ENCODE results near the gene GREM1.

GREM1 gene

DNA sequence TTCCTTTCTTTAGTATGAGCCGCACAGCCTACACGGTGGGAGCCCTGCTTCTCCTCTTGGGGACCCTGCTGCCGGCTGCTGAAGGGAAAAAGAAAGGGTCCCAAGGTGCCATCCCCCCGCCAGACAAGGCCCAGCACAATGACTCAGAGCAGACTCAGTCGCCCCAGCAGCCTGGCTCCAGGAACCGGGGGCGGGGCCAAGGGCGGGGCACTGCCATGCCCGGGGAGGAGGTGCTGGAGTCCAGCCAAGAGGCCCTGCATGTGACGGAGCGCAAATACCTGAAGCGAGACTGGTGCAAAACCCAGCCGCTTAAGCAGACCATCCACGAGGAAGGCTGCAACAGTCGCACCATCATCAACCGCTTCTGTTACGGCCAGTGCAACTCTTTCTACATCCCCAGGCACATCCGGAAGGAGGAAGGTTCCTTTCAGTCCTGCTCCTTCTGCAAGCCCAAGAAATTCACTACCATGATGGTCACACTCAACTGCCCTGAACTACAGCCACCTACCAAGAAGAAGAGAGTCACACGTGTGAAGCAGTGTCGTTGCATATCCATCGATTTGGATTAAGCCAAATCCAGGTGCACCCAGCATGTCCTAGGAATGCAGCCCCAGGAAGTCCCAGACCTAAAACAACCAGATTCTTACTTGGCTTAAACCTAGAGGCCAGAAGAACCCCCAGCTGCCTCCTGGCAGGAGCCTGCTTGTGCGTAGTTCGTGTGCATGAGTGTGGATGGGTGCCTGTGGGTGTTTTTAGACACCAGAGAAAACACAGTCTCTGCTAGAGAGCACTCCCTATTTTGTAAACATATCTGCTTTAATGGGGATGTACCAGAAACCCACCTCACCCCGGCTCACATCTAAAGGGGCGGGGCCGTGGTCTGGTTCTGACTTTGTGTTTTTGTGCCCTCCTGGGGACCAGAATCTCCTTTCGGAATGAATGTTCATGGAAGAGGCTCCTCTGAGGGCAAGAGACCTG lies 13.2 kb downstream of the GREM1 start:
- DNase-seq (ENCODE audit: low read depth): no peak

DNA sequence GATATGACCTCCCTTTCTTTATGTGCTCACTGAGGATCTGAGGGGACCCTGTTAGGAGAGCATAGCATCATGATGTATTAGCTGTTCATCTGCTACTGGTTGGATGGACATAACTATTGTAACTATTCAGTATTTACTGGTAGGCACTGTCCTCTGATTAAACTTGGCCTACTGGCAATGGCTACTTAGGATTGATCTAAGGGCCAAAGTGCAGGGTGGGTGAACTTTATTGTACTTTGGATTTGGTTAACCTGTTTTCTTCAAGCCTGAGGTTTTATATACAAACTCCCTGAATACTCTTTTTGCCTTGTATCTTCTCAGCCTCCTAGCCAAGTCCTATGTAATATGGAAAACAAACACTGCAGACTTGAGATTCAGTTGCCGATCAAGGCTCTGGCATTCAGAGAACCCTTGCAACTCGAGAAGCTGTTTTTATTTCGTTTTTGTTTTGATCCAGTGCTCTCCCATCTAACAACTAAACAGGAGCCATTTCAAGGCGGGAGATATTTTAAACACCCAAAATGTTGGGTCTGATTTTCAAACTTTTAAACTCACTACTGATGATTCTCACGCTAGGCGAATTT lies 14.9 kb downstream of the GREM1 start:
- DNase-seq (ENCODE audit: low read depth): no peak

DNA sequence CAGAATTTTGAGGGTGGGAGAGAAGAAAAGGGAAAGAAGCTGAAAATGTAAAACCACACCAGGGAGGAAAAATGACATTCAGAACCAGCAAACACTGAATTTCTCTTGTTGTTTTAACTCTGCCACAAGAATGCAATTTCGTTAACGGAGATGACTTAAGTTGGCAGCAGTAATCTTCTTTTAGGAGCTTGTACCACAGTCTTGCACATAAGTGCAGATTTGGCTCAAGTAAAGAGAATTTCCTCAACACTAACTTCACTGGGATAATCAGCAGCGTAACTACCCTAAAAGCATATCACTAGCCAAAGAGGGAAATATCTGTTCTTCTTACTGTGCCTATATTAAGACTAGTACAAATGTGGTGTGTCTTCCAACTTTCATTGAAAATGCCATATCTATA lies 15.5 kb downstream of the GREM1 start:
- no peak for DNase-seq (ENCODE audit: low read depth)

DNA sequence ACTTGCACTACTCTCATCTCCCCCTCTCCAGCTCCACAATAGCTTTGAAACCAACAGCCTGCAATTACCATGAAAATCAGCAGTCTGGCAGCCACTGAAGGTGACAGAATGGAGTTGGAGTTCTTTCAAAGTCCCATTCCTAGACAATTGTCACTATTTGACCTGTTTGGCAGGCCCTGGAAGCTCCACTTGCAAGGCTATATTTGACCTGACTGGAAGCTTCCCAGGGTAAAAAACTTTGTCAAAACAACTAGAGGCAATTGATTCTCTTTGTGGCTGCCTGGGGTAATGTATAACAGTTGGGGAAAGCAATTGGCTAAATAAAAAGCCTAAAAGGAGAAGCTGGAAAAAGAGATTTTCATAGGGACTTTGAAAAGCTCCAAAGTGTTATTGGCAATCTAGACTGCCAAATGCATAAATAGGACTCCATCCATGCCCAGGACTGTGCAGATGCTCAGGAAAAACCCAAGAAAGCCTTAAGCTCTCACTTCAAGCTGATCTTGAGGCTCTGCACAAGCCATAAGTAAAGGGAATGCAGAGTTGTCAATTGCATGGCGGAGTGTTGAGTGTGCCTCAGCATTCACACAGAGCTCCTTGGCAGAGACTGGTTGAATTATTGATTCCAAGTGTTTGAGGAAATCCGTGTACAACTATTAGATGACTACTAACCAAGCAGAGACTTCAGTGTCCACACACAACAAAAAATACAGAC lies 18.3 kb downstream of the GREM1 start:
- no peak for DNase-seq (ENCODE audit: low read depth)

DNA sequence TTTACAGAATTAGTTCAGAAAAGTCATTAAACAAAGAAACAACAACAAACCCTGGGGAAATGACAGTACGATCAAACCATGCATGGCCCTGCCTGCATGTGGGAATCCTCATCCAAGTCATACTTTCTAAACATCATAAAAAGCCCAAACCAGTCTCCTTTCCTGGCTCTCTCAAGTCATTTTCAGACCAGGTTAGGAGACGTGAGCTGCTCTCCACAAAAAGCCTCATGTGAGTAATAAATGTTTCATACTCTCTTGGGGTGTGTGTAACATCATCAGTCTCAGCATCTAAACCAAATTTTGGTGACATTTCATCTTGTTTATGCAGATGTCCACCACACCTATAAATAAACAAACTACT lies 18.9 kb downstream of the GREM1 start:
- DNase-seq (ENCODE audit: low read depth): no peak

DNA sequence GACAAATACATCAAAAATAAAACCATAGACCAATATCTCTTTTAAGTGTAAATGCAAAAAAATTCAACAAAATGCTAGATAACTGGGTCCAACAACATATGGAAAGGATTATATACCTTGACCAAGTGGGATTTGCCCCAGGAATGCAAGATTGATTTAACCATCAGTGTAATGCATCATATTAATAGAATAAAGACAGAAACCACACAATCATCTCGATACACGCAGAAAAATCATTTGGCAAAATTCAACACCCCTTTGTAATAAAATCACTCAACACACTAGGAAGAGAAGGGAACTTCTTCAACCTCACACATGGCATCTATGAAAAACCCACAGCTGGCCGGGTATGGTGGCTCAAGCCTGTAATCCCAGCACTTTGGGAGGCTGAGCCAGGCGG lies 19.5 kb downstream of the GREM1 start:
- no peak for DNase-seq (ENCODE audit: low read depth)

DNA sequence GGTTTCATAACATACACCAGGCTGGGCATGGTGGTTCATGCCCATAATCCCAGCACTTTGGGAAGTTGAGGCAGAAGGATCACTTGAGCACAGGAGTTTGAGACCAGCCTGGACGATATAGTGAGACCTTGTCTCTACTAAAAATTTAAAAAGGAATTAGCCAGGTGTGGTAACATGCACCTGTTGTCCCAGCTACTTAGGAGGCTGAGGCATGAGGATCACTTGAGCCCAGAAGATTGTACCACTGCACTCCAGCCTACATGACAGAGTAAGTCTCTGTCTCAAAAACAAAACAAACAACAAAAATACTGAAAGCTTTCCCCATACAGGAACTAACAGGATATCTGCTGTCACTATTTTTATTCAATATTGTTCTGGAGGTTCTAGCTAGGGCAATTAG lies 20.9 kb downstream of the GREM1 start:
- no peak for DNase-seq (ENCODE audit: low read depth)

DNA sequence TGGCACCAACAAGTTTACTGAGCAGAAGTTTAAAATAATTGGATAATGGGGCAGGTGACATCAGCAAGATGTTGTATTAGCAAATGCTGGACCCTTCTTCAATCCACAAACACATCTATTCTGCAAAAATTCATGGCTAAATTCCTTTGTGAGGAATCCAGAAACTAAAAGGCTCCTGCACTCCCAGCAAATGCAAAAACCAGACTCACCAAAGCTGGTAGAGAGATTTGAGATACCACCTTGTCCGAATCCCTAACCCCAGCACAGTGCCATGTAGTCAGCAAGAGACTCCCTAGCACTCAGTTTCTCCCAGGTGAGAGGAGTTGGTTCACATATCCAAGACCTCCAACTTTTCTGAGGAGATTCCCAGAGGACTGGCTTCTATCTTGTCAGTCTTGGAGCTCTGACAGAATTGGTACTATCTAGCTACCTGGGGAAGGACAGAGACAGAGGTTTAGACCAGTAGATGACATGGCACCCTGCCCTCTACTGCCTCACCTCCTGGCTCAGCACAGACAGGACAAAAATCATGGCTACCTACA lies 21.8 kb downstream of the GREM1 start:
- no peak for DNase-seq (ENCODE audit: low read depth)

DNA sequence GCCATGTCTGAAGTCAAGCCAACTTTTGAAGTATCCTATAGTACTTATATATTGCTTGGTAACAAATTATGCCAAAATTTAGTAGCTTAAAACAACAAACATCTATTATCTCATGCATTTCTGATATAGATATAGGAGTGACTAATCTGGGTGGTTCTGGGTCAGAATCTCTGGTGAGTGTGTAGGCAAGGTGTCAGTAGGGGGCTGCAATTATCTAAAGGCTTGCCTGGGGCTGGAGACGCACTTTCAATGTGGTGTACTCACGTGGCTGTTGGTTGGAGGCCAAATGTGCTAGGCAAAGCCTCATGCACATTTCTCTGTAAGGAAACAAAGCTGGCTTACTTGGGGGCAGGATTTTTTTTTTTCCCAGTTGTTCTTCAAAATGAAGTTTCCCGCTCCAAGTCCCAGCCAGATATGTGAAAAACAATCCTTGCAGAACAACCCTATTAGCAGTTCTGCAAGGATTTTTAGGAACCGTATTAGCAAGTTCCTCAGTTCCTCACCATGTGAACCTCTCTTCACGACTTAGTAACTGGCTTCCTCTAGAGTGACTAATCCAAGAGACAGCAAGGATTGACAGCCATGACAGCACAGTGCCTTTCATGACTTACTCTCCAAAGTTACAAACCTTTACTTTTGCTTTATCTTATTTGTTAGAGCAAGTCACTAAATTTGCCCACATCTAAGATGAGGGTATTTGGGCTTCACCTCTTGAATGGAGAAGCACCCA lies 25.8 kb downstream of the GREM1 start:
- DNase-seq (ENCODE audit: low read depth): no peak

DNA sequence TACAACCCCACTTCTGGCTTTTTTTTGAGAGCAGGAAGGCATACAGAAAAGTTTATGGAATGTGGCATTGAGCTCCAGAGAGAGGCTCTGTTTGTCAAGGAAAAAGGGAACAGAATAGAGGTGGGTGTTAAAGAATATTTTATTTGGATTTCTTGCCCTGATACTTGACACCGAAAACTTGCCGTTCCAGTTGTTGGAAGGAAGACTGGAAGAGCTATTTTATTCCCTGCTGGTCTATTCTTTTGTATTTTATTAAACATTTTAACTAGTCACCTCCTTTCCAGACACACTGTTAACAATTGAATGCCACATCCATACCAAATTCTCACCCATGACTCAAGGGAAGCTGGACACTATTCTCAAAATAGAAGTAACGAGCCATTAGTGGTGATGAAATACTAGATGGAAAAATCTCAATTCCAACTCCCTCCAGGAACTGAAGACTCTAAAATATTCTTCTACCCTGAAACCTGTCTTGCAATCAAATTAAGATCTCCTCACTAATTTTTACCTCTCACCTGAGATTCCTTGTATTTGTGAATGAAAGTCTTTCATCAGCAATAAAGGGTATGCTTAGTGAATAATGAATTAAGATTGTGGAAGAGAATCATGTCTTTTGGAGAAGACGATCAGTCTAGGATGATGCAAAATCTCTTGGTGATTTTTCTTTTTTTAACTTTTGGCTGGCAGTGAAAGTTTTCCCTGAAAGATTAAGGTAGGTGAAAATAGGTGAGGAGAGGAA lies 28.5 kb downstream of the GREM1 start:
- no peak for DNase-seq (ENCODE audit: low read depth)

DNA sequence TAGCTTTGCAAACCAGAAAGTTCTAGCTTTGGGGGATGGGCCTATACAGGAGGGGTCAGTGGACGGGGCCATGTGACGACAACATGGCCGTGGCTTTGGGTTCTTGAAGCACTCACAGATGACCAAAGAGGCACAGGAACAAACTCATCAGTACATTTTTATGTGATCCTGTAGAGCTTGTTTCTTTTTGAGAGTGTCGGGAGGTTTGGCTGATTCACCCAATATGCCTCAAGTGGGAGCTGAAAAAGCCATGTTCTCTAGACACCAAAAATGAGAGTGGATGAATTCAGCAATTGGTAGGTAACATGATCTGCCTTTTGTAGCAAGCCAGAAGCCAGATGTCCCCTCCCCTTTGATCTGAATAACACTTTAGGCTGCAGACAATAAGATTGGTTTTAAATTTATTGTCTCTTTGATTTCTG lies 30.1 kb downstream of the GREM1 start:
- no peak for DNase-seq (ENCODE audit: low read depth)

DNA sequence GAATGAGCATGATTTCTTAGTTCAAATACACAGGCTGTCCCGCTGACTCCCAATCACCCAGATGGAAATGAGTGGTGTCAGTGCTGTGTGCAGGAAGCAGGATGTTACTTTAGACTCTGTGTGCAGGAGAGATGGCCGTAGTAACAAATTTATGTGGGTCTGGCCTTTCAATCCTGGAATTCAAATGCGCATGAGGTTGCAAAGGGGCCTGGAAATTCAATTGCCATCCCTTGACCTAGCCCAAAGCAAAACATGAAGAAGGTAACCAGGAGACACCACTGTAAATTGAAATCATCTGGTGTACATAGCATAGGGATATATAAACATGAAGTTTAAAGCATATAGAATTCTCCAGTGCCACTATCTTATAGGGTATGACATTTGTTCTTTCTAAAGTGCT lies 33.2 kb downstream of the GREM1 start:
- DNase-seq (ENCODE audit: low read depth): no peak

DNA sequence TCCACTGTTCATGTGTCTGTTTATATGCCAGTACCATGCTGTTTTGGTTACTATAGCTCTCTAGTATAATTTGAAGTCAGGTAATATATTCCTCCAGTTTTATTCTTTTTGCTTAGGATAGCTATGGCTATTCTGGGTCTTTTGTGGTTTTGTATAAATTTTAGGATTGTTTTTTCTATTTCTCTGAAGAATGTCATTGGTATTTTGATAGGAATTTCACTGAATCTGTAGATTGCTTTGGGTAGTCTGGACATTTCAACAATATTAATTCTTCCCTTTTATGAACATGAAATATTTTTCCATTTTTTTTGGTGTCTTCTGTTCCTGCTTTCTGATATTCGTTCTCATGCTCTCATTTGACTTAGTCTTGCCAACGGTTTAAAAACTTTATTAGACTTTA lies 39.6 kb downstream of the GREM1 start:
- no peak for DNase-seq (ENCODE audit: low read depth)

DNA sequence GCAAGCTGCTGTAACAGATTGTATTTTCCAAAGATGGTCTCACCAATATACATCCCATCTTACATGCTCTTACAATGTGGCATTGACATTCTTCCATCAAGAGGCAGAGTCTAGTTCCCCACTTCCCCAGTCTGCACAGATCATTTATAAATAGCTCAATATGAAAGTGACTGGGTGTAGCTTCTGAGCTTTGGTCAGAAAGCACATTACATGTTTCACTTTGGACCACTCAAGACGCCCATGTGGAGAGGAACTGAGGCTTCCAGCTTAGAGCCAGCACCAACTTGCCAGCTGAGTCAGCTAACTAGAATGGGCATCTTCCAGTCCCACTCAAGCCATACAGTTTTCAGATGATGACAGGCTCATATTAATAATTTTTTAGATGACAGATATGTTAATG lies 45.5 kb downstream of the GREM1 start:
- DNase-seq (ENCODE audit: low read depth): no peak

DNA sequence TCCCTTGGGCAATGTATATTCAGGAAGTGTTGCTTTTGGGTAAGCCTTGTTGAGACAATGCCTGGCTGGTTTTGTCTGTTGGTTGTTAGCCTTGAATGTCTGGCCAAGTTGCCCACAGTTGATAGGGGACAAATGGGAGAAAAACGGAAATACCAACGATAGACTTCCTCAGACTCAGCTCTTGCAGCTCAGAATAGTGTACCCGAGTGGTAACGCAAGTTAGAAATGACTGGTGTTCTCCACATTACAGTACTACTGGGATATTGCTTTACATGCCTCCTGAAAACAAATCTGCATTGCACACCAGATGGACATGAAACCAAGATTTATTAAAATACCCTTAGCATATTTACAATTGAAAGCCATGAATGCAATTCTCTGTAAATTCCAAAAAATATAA lies 47.4 kb downstream of the GREM1 start:
- DNase-seq (ENCODE audit: low read depth): no peak

DNA sequence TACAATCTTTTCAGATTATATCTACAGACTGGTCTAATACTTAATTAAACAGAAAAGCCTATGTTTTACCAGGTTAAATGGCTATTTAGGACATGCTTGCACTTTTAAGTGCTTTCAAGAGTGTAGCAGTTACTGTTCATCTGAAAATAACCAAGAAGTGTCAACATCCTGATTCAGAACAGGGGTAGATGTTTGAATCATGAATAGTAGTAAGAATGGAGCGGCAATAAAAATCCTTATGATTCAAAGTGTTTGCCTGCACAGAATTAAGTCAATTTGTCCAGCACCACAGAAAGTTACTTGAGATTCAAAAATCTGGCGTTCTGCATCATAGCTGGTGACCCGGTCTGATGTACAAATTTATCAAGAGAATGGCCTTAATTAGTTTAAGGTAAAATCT lies 48.3 kb downstream of the GREM1 start:
- no peak for DNase-seq (ENCODE audit: low read depth)

DNA sequence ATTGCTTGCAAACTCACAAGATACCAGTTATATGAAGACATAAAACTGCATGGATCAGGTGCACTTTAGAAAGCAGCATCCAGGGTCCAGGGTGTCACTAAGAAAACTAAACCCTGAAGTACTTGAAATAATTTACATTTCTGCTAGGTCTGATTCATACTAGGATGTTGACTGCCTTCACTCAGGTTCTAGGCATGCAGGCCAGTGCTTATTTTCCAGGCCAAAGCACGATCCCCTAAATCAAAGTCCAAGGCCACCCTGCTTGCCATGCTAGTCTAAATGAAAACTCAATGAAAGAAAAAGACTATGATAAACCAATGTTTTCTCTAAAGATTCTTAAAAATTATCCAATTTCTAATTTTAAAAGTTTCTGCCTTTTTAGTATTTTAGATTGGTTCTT lies 49.4 kb downstream of the GREM1 start:
- no peak for DNase-seq (ENCODE audit: low read depth)

DNA sequence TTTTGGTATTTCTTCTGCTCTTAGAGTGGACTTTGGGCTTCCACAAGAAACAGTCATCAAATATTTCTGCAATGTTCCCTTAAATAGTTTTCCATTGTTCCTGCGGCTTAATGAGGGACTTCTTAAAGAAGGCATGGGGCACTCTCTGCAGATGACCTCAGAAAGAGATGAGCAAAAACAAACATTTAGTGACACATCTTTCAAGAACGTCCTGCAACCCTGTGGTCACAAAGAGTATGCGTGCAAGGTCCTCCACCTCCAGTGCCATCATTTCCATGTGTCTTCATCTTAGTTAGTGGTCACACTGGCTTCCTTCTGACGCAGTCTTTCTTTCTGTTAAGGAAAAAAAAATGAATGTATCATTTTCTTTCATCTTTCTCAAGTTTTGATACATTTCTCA lies 56.2 kb downstream of the GREM1 start:
- no peak for DNase-seq (ENCODE audit: low read depth)

DNA sequence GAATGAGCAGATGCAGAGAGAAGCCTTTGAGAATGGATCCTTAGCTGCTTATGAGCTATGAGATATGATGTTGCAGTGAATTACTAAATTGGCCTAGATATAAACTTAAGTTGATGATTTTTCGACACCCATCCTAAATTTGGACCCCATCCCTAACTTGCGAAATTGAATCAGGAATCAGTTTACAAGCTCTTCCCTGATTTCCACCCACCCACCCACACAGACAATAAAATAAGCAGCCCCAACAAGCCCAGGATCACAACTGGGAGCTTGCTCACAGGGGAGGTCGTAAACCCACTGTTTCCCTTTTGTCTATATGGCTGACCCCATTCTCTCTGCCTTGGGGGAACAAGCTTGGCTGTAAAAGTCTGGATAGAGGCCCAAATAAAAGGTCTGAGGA lies 57.3 kb downstream of the GREM1 start:
- no peak for DNase-seq (ENCODE audit: low read depth)

DNA sequence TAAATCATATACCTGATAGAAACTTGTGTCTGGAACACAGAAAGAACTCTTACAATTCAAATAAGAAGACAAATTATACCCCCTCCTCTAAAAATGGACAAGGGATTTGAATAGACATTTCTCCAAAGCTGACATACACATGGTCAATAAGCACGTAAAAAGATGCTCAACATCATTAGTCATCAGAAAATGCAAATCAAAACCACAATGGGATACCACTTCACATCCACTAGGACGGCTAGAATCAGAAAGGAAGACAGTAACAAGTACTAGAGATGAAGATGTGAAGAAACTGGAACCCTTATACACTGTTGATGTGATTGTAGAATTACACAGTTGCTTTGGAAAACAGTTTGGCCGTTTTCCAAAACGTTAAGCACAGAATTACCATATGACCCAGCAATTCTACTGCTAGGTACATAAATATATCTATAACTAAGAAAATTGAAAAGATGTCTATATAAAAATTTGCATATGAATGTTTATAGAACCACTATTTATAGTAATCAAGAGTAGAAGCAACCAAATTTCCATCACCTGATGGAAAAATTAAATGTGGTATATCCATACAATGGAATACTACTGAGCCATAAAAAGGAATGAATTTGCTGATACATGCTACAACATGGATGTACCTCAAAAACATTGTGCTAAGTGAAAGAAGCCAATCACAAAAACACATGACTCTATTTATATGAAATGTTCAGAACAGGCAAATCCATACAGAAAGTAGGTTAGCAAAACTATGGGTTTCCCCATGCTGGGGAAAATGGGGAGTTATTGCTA lies 60.8 kb downstream of the GREM1 start:
- DNase-seq (ENCODE audit: low read depth): no peak

DNA sequence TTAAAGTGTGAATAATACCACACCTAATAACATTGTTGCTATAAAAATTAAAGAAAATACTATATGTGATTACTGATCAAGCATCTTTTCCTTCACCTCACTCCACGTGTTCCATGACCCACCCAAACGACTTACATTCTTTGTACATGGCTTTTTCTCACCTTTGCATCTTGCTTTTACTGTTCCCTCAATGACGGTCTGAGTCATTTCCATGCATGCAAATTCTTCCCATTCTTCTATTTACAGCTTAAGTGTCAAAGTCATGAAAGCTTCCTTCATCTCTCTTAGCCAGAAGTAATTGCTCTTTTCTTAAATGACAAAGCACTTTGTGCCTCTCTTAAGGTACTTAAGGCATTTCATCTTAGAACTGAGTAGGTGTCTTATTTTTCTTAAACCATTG lies 64.0 kb downstream of the GREM1 start:
- DNase-seq (ENCODE audit: low read depth): no peak
